ENCODE results near the gene TNS3.
"Not testable (repeated sequence)": the region's sequence is repeated elsewhere in the genome, so short reads cannot be mapped to it uniquely, and the experiment has no call there.

TNS3 gene

GRCh38 chr7:47602272-47603004 lies 20.5 kb upstream of the TNS3 start:
- no peak for DNase-seq (ENCODE audit: low read depth in 2 of 2)

- DNase-seq (ENCODE audit: low read depth in 2 of 2): no peak
Observed at GRCh38 chr7:47601881-47602249, 20.0 kb upstream of the TNS3 start.

GRCh38 chr7:47601119-47601880 lies 19.4 kb upstream of the TNS3 start:
- no peak for DNase-seq (ENCODE audit: low read depth in 2 of 2)

- no peak for DNase-seq (ENCODE audit: low read depth in 2 of 2)
Observed at GRCh38 chr7:47600199-47601118, 18.5 kb upstream of the TNS3 start.

GRCh38 chr7:47597379-47597778 lies 15.5 kb upstream of the TNS3 start:
- no peak for DNase-seq (ENCODE audit: low read depth in 2 of 2)

- no peak for DNase-seq (ENCODE audit: low read depth in 2 of 2)
Observed at GRCh38 chr7:47596502-47597202, 14.7 kb upstream of the TNS3 start.

GRCh38 chr7:47594406-47594805 lies 12.5 kb upstream of the TNS3 start:
- DNase-seq (ENCODE audit: low read depth in 2 of 2): no peak

GRCh38 chr7:47591655-47592572 lies 10.0 kb upstream of the TNS3 start:
- DNase-seq (ENCODE audit: low read depth in 2 of 2): no peak

- no peak for DNase-seq (ENCODE audit: low read depth in 2 of 2)
Observed at GRCh38 chr7:47591089-47591654, 9.3 kb upstream of the TNS3 start.

- not testable (repeated sequence) for DNase-seq (ENCODE audit: low read depth in 2 of 2)
Observed at GRCh38 chr7:47590215-47590614, 8.3 kb upstream of the TNS3 start.

- no peak for DNase-seq (ENCODE audit: low read depth in 2 of 2)
Observed at GRCh38 chr7:47588704-47589225, 6.9 kb upstream of the TNS3 start.

- no peak for DNase-seq (ENCODE audit: low read depth in 2 of 2)
Observed at GRCh38 chr7:47587976-47588375, 6.1 kb upstream of the TNS3 start.

- DNase-seq (ENCODE audit: low read depth in 2 of 2): no peak
Observed at GRCh38 chr7:47587351-47587750, 5.4 kb upstream of the TNS3 start.

- no peak for DNase-seq (ENCODE audit: low read depth in 2 of 2)
Observed at GRCh38 chr7:47586925-47587324, 5.0 kb upstream of the TNS3 start.

GRCh38 chr7:47586161-47586670 lies 4.3 kb upstream of the TNS3 start:
- DNase-seq (ENCODE audit: low read depth in 2 of 2): not testable (repeated sequence)

GRCh38 chr7:47584536-47584895 lies 2.6 kb upstream of the TNS3 start:
- no peak for DNase-seq (ENCODE audit: low read depth in 2 of 2)

- no peak for DNase-seq (ENCODE audit: low read depth in 2 of 2)
Observed at GRCh38 chr7:47583739-47584535, 2.0 kb upstream of the TNS3 start.

GRCh38 chr7:47582764-47583738 lies 1.1 kb upstream of the TNS3 start:
- no peak for DNase-seq (ENCODE audit: low read depth in 2 of 2)

Measured in stimulated activated CD4-positive, alpha-beta T cell treated with anti-CD3 and anti-CD28 coated beads, Interleukin-1b, Interleukin-23, amount 100 ng/mL, for 4 hours (primary cell).